ENCODE data around the gene NBPF11.
"Not testable (repeated sequence)": the region's sequence is repeated elsewhere in the genome, so short reads cannot be mapped to it uniquely, and the experiment has no call there.

NBPF11 gene

DNA sequence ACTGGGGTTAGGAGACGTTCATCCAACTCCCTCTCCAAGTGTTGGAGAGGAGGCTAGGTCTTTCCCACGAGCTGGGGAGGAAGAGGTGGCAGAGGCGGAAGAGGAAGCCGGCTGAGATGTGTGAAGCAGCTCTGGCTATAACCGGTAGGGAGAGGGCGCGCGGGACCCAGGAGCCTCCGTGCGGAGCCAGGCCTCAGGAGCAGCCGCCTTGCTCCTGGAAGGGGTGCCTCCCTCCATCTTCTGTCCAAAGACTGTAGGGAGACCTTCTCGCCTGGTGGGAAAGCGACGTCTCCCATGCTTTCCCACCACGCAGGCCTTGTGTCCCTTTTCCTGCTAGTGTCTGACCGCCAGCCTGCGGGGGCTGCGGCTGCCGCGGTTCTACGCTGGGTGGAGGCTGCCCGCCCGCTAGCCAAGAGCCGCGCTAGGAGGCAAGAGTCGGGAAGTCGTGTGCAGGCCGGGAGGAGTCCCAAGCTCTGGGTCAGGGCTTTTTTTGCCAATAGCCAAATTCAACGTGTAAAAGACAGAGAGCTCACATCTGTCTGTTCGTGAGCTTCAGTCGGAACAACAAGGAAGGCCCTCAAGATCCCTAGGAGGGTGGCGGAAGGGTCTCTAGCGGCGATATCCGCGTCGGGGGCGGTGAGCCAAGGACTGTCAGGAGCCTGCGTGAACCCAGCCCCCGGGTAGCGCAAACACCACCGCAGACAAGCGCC lies 8.4 kb upstream of the NBPF11 start:
- no peak for ATAC-seq
- TF ChIP-seq PPARA (CRISPR knock-in tag; IDR thresholded peaks at IDR 0.05; ENCODE audit: borderline replicate concordance), result no peak
- no peak for TF ChIP-seq ZC3H10 (CRISPR knock-in tag; IDR thresholded peaks at IDR 0.05)
- no peak for TF ChIP-seq TOX (CRISPR knock-in tag; IDR thresholded peaks at IDR 0.05; ENCODE audit: borderline replicate concordance)
- no peak for TF ChIP-seq RARB (CRISPR knock-in tag; IDR thresholded peaks at IDR 0.05)
- TF ChIP-seq GLIS3 (CRISPR knock-in tag; IDR thresholded peaks at IDR 0.05), result no peak
- TF ChIP-seq ZNF70 (CRISPR knock-in tag; IDR thresholded peaks at IDR 0.05), result no peak
- no peak for TF ChIP-seq ESRRG (CRISPR knock-in tag; IDR thresholded peaks at IDR 0.05)

DNA sequence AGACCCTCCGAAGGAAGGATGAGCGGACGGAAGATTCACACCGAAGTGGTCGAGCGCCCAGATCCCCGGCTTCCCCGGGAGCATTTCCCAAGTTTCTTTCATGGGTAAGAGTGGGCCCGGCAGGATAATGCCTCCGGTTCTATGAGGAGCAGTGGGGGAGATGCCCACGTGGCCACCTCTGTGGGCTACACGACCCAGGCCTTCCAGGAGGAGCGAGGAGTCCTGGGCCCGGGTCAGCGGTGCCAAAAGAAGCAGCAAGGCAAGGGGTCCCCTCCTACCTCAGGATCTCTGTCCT lies 7.9 kb upstream of the NBPF11 start:
- TF ChIP-seq ZNF70 (CRISPR knock-in tag; IDR thresholded peaks at IDR 0.05) (no peak), ZC3H10 (CRISPR knock-in tag; IDR thresholded peaks at IDR 0.05) (no peak), ZNF8 (CRISPR knock-in tag; IDR thresholded peaks at IDR 0.05) (no peak), TOX (CRISPR knock-in tag; IDR thresholded peaks at IDR 0.05; ENCODE audit: borderline replicate concordance) (no peak), ZFP30 (CRISPR knock-in tag; IDR thresholded peaks at IDR 0.05) (no peak), RARB (CRISPR knock-in tag; IDR thresholded peaks at IDR 0.05) (no peak), GLIS3 (CRISPR knock-in tag; IDR thresholded peaks at IDR 0.05) (no peak), ESRRG (CRISPR knock-in tag; IDR thresholded peaks at IDR 0.05) (no peak), OSR1 (CRISPR knock-in tag; IDR thresholded peaks at IDR 0.05) (no peak), ZFP3 (CRISPR knock-in tag; IDR thresholded peaks at IDR 0.05) (no peak), CSDC2 (CRISPR knock-in tag; IDR thresholded peaks at IDR 0.05) (no peak), ARNTL (CRISPR knock-in tag; IDR thresholded peaks at IDR 0.05; ENCODE audit: borderline replicate concordance, low read depth) (no peak)
- TF ChIP-seq, protein P1, sequence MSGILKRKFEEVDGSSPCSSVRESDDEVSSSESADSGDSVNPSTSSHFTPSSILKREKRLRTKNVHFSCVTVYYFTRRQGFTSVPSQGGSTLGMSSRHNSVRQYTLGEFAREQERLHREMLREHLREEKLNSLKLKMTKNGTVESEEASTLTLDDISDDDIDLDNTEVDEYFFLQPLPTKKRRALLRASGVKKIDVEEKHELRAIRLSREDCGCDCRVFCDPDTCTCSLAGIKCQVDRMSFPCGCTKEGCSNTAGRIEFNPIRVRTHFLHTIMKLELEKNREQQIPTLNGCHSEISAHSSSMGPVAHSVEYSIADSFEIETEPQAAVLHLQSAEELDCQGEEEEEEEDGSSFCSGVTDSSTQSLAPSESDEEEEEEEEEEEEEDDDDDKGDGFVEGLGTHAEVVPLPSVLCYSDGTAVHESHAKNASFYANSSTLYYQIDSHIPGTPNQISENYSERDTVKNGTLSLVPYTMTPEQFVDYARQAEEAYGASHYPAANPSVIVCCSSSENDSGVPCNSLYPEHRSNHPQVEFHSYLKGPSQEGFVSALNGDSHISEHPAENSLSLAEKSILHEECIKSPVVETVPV (CRISPR knock-in tag; IDR thresholded peaks at IDR 0.05), result no peak
- TF ChIP-seq, protein P2, sequence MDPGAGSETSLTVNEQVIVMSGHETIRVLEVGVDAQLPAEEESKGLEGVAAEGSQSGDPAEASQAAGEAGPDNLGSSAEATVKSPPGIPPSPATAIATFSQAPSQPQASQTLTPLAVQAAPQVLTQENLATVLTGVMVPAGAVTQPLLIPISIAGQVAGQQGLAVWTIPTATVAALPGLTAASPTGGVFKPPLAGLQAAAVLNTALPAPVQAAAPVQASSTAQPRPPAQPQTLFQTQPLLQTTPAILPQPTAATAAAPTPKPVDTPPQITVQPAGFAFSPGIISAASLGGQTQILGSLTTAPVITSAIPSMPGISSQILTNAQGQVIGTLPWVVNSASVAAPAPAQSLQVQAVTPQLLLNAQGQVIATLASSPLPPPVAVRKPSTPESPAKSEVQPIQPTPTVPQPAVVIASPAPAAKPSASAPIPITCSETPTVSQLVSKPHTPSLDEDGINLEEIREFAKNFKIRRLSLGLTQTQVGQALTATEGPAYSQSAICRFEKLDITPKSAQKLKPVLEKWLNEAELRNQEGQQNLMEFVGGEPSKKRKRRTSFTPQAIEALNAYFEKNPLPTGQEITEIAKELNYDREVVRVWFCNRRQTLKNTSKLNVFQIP (CRISPR knock-in tag; IDR thresholded peaks at IDR 0.05; ENCODE audit: borderline replicate concordance, low read depth), result no peak
- TF ChIP-seq, protein P3, sequence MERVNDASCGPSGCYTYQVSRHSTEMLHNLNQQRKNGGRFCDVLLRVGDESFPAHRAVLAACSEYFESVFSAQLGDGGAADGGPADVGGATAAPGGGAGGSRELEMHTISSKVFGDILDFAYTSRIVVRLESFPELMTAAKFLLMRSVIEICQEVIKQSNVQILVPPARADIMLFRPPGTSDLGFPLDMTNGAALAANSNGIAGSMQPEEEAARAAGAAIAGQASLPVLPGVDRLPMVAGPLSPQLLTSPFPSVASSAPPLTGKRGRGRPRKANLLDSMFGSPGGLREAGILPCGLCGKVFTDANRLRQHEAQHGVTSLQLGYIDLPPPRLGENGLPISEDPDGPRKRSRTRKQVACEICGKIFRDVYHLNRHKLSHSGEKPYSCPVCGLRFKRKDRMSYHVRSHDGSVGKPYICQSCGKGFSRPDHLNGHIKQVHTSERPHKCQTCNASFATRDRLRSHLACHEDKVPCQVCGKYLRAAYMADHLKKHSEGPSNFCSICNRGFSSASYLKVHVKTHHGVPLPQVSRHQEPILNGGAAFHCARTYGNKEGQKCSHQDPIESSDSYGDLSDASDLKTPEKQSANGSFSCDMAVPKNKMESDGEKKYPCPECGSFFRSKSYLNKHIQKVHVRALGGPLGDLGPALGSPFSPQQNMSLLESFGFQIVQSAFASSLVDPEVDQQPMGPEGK (CRISPR knock-in tag; IDR thresholded peaks at IDR 0.05; ENCODE audit: borderline replicate concordance), result no peak
- ATAC-seq, result no peak

DNA sequence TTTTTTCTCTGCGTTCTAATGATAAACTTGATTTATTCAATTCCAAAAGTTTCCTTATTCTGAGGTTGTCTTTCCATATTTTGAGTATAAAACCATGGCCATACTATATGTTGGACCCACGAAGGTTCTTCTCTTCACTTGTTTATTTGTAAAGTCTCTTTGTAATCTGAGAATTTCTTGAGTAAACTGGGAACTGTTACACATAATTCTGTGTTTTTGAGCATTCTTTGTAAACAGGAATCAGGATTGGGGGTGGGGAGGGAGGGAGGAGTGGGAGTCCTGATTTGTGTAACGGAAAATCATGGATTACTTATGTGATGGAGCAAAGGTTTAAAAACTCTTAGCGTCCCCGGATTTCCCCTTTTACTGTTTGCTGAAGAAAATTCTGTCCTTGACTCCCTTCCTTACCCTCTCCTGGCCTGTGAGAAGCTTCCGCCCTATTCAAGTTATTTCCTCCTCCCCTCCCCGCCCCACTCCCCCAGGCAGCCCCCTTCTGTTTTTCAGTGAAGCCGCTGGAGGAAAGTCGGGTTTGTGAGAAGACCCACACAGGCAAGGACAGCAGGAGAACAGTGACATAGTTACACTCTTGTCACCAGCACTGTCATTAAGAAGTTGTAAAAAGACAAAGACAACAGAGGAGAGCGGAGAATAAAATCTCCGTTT lies 6.4 kb upstream of the NBPF11 start:
- no peak for ATAC-seq
- TF ChIP-seq TOX (CRISPR knock-in tag; IDR thresholded peaks at IDR 0.05; ENCODE audit: borderline replicate concordance), result no peak
- TF ChIP-seq, protein P4, sequence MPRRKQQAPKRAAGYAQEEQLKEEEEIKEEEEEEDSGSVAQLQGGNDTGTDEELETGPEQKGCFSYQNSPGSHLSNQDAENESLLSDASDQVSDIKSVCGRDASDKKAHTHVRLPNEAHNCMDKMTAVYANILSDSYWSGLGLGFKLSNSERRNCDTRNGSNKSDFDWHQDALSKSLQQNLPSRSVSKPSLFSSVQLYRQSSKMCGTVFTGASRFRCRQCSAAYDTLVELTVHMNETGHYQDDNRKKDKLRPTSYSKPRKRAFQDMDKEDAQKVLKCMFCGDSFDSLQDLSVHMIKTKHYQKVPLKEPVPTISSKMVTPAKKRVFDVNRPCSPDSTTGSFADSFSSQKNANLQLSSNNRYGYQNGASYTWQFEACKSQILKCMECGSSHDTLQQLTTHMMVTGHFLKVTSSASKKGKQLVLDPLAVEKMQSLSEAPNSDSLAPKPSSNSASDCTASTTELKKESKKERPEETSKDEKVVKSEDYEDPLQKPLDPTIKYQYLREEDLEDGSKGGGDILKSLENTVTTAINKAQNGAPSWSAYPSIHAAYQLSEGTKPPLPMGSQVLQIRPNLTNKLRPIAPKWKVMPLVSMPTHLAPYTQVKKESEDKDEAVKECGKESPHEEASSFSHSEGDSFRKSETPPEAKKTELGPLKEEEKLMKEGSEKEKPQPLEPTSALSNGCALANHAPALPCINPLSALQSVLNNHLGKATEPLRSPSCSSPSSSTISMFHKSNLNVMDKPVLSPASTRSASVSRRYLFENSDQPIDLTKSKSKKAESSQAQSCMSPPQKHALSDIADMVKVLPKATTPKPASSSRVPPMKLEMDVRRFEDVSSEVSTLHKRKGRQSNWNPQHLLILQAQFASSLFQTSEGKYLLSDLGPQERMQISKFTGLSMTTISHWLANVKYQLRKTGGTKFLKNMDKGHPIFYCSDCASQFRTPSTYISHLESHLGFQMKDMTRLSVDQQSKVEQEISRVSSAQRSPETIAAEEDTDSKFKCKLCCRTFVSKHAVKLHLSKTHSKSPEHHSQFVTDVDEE (CRISPR knock-in tag; IDR thresholded peaks at IDR 0.05), result no peak
- TF ChIP-seq BACH2 (CRISPR knock-in tag; IDR thresholded peaks at IDR 0.05; ENCODE audit: borderline replicate concordance), result no peak
- TF ChIP-seq ZNF565 (CRISPR knock-in tag; conservative IDR thresholded peaks at IDR 0.05; ENCODE audit: low read depth), result no peak
- TF ChIP-seq, protein P5, sequence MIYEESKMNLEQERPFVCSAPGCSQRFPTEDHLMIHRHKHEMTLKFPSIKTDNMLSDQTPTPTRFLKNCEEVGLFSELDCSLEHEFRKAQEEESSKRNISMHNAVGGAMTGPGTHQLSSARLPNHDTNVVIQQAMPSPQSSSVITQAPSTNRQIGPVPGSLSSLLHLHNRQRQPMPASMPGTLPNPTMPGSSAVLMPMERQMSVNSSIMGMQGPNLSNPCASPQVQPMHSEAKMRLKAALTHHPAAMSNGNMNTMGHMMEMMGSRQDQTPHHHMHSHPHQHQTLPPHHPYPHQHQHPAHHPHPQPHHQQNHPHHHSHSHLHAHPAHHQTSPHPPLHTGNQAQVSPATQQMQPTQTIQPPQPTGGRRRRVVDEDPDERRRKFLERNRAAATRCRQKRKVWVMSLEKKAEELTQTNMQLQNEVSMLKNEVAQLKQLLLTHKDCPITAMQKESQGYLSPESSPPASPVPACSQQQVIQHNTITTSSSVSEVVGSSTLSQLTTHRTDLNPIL (CRISPR knock-in tag; IDR thresholded peaks at IDR 0.05; ENCODE audit: low read depth), result no peak

DNA sequence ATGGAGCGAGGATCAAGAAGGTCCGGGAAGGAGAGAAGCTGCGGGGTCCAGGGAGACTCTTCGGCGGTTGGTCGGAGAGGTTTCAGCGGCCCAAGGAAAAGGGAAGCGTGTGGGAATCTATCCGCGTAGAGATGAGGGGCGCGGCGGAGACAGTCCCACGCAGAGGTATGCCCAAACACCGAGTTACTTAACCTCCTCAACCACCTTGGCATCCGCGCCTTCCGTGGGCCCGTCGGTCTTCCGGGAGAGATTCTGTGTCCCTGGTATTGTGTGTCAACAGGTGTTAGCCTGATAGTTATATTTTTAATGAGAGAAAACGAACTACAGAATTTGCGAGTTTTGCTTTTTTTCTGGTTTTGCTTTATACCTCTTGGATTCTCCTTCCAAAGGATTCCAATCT lies 5.7 kb upstream of the NBPF11 start:
- not testable (repeated sequence) for ATAC-seq

DNA sequence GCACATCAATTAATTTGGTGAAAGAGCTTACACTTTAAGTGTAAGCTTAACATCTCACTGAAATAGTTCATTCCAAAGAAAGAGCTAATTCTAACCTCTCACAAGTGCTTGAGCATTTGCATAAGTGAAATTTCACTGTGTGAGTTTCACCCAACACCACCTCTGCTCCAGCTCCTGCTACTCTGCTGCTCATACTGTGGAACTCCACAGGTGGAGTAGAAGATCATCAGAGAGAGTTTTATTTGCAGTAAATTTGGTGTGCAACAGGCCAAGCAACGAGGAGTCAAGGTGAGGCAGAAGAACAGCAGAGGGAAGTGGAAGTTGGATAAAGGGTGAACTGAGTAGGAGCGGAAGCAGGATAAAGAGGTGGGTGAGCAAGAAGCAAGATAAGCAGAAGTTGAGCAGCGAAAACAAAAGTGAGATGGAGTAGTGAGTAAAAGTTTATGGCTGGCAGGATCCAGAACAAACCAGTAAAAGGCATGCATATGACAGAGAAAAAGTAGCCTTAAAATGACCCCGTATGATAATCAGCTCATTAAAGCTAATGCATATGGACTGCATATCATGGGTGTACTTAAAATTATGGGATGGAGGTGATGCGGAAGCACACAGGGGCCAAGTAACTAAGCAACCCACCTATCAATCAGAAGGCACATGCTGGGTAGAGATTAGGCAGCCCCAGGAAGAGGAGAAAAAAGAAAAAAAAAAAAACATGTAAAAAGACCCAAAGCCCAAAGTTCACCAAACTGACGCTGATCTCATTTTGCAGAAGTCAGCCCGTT lies 3.6 kb upstream of the NBPF11 start:
- not testable (repeated sequence) for ATAC-seq

DNA sequence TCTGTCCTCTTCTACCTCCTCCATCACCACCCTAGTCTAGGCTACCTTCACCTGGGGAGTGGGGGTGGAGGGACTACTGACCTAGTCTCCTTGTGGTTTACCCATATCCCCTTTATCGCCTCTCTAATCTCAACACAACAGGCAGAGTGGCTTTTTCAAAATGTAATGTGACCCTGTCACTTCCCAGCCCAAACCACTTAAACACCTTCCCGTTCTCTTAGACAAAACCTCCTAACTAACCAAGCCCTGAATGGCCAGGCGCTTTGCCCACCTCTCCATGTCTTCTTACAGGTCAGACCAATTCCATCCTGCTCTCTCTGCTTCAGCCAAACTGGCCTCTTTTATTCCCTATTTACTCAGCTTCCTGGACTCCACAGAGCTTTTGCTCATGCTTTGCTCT lies 714 bp upstream of the NBPF11 start:
- ATAC-seq, result not testable (repeated sequence)

DNA sequence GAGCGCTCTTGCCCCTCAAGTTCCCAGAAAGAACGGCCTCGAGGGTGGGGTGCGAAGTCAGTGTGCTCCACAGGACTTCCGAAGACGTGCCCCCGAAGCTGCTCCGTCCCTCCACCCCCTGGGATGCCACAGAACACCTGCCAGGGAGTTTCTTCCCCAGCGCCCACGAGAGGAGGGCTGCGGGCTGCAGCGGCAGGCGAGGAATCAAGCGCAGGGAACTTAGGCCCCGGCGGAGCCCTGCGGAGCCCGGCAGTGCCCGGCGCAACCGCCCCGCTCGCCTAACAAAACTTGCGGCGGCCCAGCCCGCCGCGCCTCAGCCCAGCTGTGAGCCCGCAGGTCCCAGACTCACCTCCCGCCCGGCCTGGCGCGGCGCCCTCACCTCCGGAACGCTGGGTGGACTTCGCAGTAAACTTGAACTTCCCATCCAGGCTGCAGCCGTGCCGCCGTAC lies 686 bp downstream of the NBPF11 start:
- peak; percentile 71 for ATAC-seq

DNA sequence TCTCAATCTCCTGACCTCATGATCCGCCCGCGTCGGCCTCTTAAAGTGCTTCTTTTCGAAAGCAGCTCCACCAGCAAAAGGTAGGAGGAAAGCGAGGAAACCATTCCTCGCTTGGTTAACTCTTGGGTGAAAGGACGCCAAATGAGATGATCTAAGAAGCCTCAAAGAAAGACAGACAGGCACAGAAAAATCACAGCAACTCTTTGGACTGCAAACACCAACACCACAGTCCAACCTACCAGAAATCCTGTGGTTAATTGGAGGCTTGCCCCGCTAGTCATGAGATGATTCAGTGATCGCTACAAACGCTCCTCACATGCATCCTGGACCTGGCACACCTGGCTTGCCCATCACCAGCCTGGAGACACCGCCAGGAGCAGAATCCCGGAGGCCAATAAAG lies 1.1 kb downstream of the NBPF11 start:
- ATAC-seq, result peak; percentile 32
